Sigmoid colon (tissue), 4 donors: Measurements from ENCODE around the gene CEP97.

ENCODE experiments used
- EP300 ChIP-seq, 4 donors: sonication (generic); formaldehyde crosslinking; IDR thresholded peaks; one replicate each; pipeline ENCODE4 v1.6.1; 2017; ENCODE audit warnings: antibody characterized with exemption in 4 of 4
- POLR2A ChIP-seq, 2 donors: fragments of 450-650 bp; IDR thresholded peaks; one replicate each; pipeline ENCODE4 v1.6.1; 2016; ENCODE audit warnings: antibody characterized with exemption in 2 of 2, mild to moderate bottlenecking in 2 of 2, moderate library complexity in 2 of 2
- POLR2AphosphoS5 ChIP-seq, 4 donors: sonication (generic); formaldehyde crosslinking; IDR thresholded peaks; one replicate each; pipeline ENCODE4 v1.6.1; 2017; ENCODE audit warnings: antibody characterized with exemption in 4 of 4
- TF ChIP-seq, protein P1 (sequence below), 4 experiments: fragments of 450-650 bp in 3 of 4; fragments of 200-600 bp in 1 of 4; IDR thresholded peaks; one replicate each; pipeline ENCODE4 v1.5.1; 2016 to 2019; ENCODE audit warnings: antibody characterized with exemption in 4 of 4, mild to moderate bottlenecking in 3 of 4, moderate library complexity in 2 of 4

- TF ChIP-seq EP300 (IDR thresholded peaks at IDR 0.05) (no peak), POLR2A (IDR thresholded peaks at IDR 0.05) (no peak), POLR2AphosphoS5 (IDR thresholded peaks at IDR 0.05) (no peak)
- TF ChIP-seq, protein P1, sequence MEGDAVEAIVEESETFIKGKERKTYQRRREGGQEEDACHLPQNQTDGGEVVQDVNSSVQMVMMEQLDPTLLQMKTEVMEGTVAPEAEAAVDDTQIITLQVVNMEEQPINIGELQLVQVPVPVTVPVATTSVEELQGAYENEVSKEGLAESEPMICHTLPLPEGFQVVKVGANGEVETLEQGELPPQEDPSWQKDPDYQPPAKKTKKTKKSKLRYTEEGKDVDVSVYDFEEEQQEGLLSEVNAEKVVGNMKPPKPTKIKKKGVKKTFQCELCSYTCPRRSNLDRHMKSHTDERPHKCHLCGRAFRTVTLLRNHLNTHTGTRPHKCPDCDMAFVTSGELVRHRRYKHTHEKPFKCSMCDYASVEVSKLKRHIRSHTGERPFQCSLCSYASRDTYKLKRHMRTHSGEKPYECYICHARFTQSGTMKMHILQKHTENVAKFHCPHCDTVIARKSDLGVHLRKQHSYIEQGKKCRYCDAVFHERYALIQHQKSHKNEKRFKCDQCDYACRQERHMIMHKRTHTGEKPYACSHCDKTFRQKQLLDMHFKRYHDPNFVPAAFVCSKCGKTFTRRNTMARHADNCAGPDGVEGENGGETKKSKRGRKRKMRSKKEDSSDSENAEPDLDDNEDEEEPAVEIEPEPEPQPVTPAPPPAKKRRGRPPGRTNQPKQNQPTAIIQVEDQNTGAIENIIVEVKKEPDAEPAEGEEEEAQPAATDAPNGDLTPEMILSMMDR (IDR thresholded peaks at IDR 0.05) = no peak
Observed at GRCh38 chr3:101781166-101781565, 56.8 kb downstream of the CEP97 start.
